Esophagus muscularis mucosa (tissue), 3 donors: ENCODE measurements around the gene CHRNA1.

Source experiments
- CTCF ChIP-seq, 3 experiments: fragments of 200-600 bp in 2 of 3; fragments of 450-650 bp in 1 of 3; sonication (generic) in 2 of 3; IDR thresholded peaks; one replicate each; pipeline ENCODE4 v1.5.1; 2017 to 2019; ENCODE audit warnings: antibody characterized with exemption in 3 of 3, mild to moderate bottlenecking in 2 of 3, moderate library complexity in 1 of 3
- POLR2A ChIP-seq: fragments of 450-650 bp; IDR thresholded peaks from one replicate; pipeline ENCODE4 v1.6.1; 2017; ENCODE audit warnings: antibody characterized with exemption, moderate library complexity, mild to moderate bottlenecking, low read depth

GRCh38 chr2:174703430-174703829 is 60.8 kb downstream of the CHRNA1 start:
- TF ChIP-seq POLR2A: no peak
- no peak for TF ChIP-seq CTCF (IDR thresholded peaks at IDR 0.05)
